SK-N-SH treated with all-trans-retinoic acid at 6 μM for 48 hours (cell line): ENCODE measurements around the gene ADAMTSL1.

Source experiments
- ATAC-seq: fragments of 200-7000 bp; cut with Tn5 transposase; 3 replicates; pipeline ENCODE4 v1.9.1; 2020; ENCODE audit warnings: mild to moderate bottlenecking, moderate library complexity
- BACH2 ChIP-seq: fragments of 250-450 bp; sonication (Bioruptor Pico); IDR thresholded peaks from 2 replicates; pipeline ENCODE4 v1.9.0; 2021; ENCODE audit warnings: mild to moderate bottlenecking, borderline replicate concordance
- CREB5 ChIP-seq: fragments of 250-450 bp; sonication (Bioruptor Pico); IDR thresholded peaks from 2 replicates; pipeline ENCODE4 v1.5.1; 2020; ENCODE audit warnings: low read depth, mild to moderate bottlenecking, moderate library complexity
- ESRRG ChIP-seq: fragments of 250-450 bp; sonication (Bioruptor Pico); IDR thresholded peaks from 2 replicates; pipeline ENCODE4 v1.6.1; 2021; ENCODE audit warnings: mild to moderate bottlenecking
- GLIS3 ChIP-seq: fragments of 250-450 bp; sonication (Bioruptor Pico); IDR thresholded peaks from 2 replicates; pipeline ENCODE4 v1.5.0; 2020; ENCODE audit warnings: mild to moderate bottlenecking, moderate library complexity
- ISL1 ChIP-seq: fragments of 250-450 bp; sonication (Bioruptor Pico); IDR thresholded peaks from 2 replicates; pipeline ENCODE4 v2.1.2; 2022; ENCODE audit warnings: mild to moderate bottlenecking, moderate library complexity
- OSR1 ChIP-seq: fragments of 250-450 bp; sonication (Bioruptor Pico); IDR thresholded peaks from 2 replicates; pipeline ENCODE4 v1.8.0; 2022; ENCODE audit warnings: moderate library complexity, mild to moderate bottlenecking, inconsistent platforms
- PPARA ChIP-seq: fragments of 250-450 bp; sonication (Bioruptor Pico); IDR thresholded peaks from 2 replicates; pipeline ENCODE4 v1.5.0; 2020; ENCODE audit warnings: mild to moderate bottlenecking, borderline replicate concordance
- RARB ChIP-seq: fragments of 250-450 bp; sonication (Bioruptor Pico); IDR thresholded peaks from 2 replicates; pipeline ENCODE4 v1.8.0; 2021; ENCODE audit warnings: mild to moderate bottlenecking, moderate library complexity
- TCF4 ChIP-seq: fragments of 250-450 bp; sonication (Bioruptor Pico); IDR thresholded peaks from 2 replicates; pipeline ENCODE4 v1.8.0; 2021; ENCODE audit warnings: mild to moderate bottlenecking, moderate library complexity, borderline replicate concordance
- TOX ChIP-seq: fragments of 250-450 bp; sonication (Bioruptor Pico); IDR thresholded peaks from 2 replicates; pipeline ENCODE4 v1.8.0; 2021; ENCODE audit warnings: mild to moderate bottlenecking, moderate library complexity, borderline replicate concordance
- ZC3H10 ChIP-seq: fragments of 250-450 bp; sonication (Bioruptor Pico); IDR thresholded peaks from 2 replicates; pipeline ENCODE4 v1.5.1; 2021; ENCODE audit warnings: mild to moderate bottlenecking, moderate library complexity
- ZFP3 ChIP-seq: fragments of 250-450 bp; sonication (Bioruptor Pico); IDR thresholded peaks from 2 replicates; pipeline ENCODE4 v1.5.0; 2020; ENCODE audit warnings: mild to moderate bottlenecking, moderate library complexity
- ZFP30 ChIP-seq: fragments of 450-650 bp; formaldehyde crosslinking; IDR thresholded peaks from 2 replicates; pipeline ENCODE4 v1.5.0; 2022; ENCODE audit warnings: mild to moderate bottlenecking, moderate library complexity
- ZNF565 ChIP-seq: fragments of 450-650 bp; formaldehyde crosslinking; conservative IDR thresholded peaks from 2 replicates; pipeline ENCODE4 v1.5.0; 2020; ENCODE audit warnings: low read depth, mild to moderate bottlenecking, moderate library complexity
- ZNF70 ChIP-seq: fragments of 450-650 bp; formaldehyde crosslinking; IDR thresholded peaks from 2 replicates; pipeline ENCODE4 v1.5.0; 2020; ENCODE audit warnings: mild to moderate bottlenecking, moderate library complexity
- ZNF8 ChIP-seq: fragments of 450-650 bp; formaldehyde crosslinking; IDR thresholded peaks from 2 replicates; pipeline ENCODE4 v1.5.0; 2020; ENCODE audit warnings: mild to moderate bottlenecking, moderate library complexity
- TF ChIP-seq, protein P1 (sequence below): fragments of 250-450 bp; sonication (Bioruptor Pico); IDR thresholded peaks from 2 replicates; pipeline ENCODE4 v1.8.0; 2020; ENCODE audit warnings: mild to moderate bottlenecking, moderate library complexity, borderline replicate concordance
- TF ChIP-seq, protein P2 (sequence below): fragments of 250-450 bp; sonication (Bioruptor Pico); IDR thresholded peaks from 2 replicates; pipeline ENCODE4 v1.5.1; 2021; ENCODE audit warnings: mild to moderate bottlenecking, moderate library complexity
- TF ChIP-seq, protein P3 (sequence below): fragments of 250-450 bp; sonication (Bioruptor Pico); IDR thresholded peaks from 2 replicates; pipeline ENCODE4 v1.5.0; 2020; ENCODE audit warnings: mild to moderate bottlenecking, moderate library complexity

Gene ADAMTSL1

GRCh38 chr9:18761742-18762300 lies 287.9 kb downstream of the ADAMTSL1 start:
- ATAC-seq = no peak
- TF ChIP-seq TOX (CRISPR knock-in tag) (no peak), ZNF8 (CRISPR knock-in tag) (no peak), CREB5 (CRISPR knock-in tag) (no peak), OSR1 (no peak), ESRRG (CRISPR knock-in tag) (no peak), TCF4 (no peak), ZNF70 (no peak), ZFP30 (CRISPR knock-in tag) (no peak), PPARA (CRISPR knock-in tag) (no peak), ISL1 (CRISPR knock-in tag) (no peak), ZC3H10 (no peak), BACH2 (CRISPR knock-in tag) (no peak), GLIS3 (CRISPR knock-in tag) (no peak), ZFP3 (CRISPR knock-in tag) (no peak), RARB (CRISPR knock-in tag) (no peak), ZNF565 (CRISPR knock-in tag) (no peak)
- TF ChIP-seq, protein P1, sequence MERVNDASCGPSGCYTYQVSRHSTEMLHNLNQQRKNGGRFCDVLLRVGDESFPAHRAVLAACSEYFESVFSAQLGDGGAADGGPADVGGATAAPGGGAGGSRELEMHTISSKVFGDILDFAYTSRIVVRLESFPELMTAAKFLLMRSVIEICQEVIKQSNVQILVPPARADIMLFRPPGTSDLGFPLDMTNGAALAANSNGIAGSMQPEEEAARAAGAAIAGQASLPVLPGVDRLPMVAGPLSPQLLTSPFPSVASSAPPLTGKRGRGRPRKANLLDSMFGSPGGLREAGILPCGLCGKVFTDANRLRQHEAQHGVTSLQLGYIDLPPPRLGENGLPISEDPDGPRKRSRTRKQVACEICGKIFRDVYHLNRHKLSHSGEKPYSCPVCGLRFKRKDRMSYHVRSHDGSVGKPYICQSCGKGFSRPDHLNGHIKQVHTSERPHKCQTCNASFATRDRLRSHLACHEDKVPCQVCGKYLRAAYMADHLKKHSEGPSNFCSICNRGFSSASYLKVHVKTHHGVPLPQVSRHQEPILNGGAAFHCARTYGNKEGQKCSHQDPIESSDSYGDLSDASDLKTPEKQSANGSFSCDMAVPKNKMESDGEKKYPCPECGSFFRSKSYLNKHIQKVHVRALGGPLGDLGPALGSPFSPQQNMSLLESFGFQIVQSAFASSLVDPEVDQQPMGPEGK (CRISPR knock-in tag) = no peak
- TF ChIP-seq, protein P2, sequence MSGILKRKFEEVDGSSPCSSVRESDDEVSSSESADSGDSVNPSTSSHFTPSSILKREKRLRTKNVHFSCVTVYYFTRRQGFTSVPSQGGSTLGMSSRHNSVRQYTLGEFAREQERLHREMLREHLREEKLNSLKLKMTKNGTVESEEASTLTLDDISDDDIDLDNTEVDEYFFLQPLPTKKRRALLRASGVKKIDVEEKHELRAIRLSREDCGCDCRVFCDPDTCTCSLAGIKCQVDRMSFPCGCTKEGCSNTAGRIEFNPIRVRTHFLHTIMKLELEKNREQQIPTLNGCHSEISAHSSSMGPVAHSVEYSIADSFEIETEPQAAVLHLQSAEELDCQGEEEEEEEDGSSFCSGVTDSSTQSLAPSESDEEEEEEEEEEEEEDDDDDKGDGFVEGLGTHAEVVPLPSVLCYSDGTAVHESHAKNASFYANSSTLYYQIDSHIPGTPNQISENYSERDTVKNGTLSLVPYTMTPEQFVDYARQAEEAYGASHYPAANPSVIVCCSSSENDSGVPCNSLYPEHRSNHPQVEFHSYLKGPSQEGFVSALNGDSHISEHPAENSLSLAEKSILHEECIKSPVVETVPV (CRISPR knock-in tag) = no peak

GRCh38 chr9:18766989-18767550 lies 293.1 kb downstream of the ADAMTSL1 start:
- TF ChIP-seq OSR1 = no peak
- TF ChIP-seq ISL1 (CRISPR knock-in tag) = no peak
- TF ChIP-seq, protein P3, sequence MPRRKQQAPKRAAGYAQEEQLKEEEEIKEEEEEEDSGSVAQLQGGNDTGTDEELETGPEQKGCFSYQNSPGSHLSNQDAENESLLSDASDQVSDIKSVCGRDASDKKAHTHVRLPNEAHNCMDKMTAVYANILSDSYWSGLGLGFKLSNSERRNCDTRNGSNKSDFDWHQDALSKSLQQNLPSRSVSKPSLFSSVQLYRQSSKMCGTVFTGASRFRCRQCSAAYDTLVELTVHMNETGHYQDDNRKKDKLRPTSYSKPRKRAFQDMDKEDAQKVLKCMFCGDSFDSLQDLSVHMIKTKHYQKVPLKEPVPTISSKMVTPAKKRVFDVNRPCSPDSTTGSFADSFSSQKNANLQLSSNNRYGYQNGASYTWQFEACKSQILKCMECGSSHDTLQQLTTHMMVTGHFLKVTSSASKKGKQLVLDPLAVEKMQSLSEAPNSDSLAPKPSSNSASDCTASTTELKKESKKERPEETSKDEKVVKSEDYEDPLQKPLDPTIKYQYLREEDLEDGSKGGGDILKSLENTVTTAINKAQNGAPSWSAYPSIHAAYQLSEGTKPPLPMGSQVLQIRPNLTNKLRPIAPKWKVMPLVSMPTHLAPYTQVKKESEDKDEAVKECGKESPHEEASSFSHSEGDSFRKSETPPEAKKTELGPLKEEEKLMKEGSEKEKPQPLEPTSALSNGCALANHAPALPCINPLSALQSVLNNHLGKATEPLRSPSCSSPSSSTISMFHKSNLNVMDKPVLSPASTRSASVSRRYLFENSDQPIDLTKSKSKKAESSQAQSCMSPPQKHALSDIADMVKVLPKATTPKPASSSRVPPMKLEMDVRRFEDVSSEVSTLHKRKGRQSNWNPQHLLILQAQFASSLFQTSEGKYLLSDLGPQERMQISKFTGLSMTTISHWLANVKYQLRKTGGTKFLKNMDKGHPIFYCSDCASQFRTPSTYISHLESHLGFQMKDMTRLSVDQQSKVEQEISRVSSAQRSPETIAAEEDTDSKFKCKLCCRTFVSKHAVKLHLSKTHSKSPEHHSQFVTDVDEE (CRISPR knock-in tag) = no peak
- TF ChIP-seq ZFP3 (CRISPR knock-in tag) = no peak
- TF ChIP-seq ZFP30 (CRISPR knock-in tag) = no peak
- TF ChIP-seq, protein P2 (CRISPR knock-in tag) = no peak
- TF ChIP-seq RARB (CRISPR knock-in tag) = no peak
- TF ChIP-seq ZC3H10 = no peak
- no peak for TF ChIP-seq TOX (CRISPR knock-in tag)
- TF ChIP-seq ZNF565 (CRISPR knock-in tag) = no peak
- TF ChIP-seq, protein P1 (CRISPR knock-in tag) = no peak
- no peak for ATAC-seq
